T-helper 17 cell (primary cell): ENCODE measurements around the gene KAT6B. TPM values are rescaled to one million over a fixed set of nuclear protein-coding genes. Genes with fewer than 3 reads are reported as not detected.
"Not testable (repeated sequence)": the region's sequence is repeated elsewhere in the genome, so short reads cannot be mapped to it uniquely, and the experiment has no call there.

Source experiments
- ATAC-seq: fragments of 150-1000 bp; cut with Tn5 transposase; 2 replicates; pipeline ENCODE4 v1.10.0; 2021; ENCODE audit warnings: mild to moderate bottlenecking, moderate library complexity
- DNase-seq, 3 donors: peaks; one replicate each; pipeline versions ENCODE4 v3.0.0 to v3.0.0-alpha.2; 2020 to 2021
- H3K9me3 ChIP-seq: one replicate; pipeline ENCODE4 v1.7.0; 2013; ENCODE audit warnings: low read length, mild to moderate bottlenecking; ENCODE audit not compliant: control insufficient read depth, poor library complexity, severe bottlenecking
- H3K27ac Mint-ChIP-seq: one replicate; pipeline ENCODE4 v1.8.0; 2022; ENCODE audit warnings: mild to moderate bottlenecking, moderate library complexity, mixed read lengths
- H3K27me3 Mint-ChIP-seq: one replicate; pipeline ENCODE4 v1.8.0; 2022; ENCODE audit warnings: mixed read lengths
- H3K36me3 Mint-ChIP-seq: one replicate; pipeline ENCODE4 v1.8.0; 2022; ENCODE audit warnings: low read depth, mixed read lengths
- H3K4me1 Mint-ChIP-seq: one replicate; pipeline ENCODE4 v1.8.0; 2022; ENCODE audit warnings: mild to moderate bottlenecking, mixed read lengths
- H3K4me3 Mint-ChIP-seq: one replicate; pipeline ENCODE4 v1.8.0; 2022; ENCODE audit warnings: mild to moderate bottlenecking, moderate library complexity, mixed read lengths
- total RNA-seq, 4 donors: library from RNA in 2 of 4; stranded (reverse) in 2 of 4; gene quantifications; one replicate each; pipeline ENCODE4 v1.2.3 and lab custom pipeline; 2022 to 2026

The KAT6B gene
- total RNA-seq, 2 donors from 2014 or later, result 81.9 to 84.6 TPM

GRCh38 chr10:75055896-75056406, 229.6 kb downstream of the KAT6B start:
- H3K4me1 Mint-ChIP-seq, H3K36me3 Mint-ChIP-seq, DNase-seq, H3K9me3 ChIP-seq, ATAC-seq, H3K27ac Mint-ChIP-seq, H3K27me3 Mint-ChIP-seq, H3K4me3 Mint-ChIP-seq: not testable (repeated sequence)

- H3K4me3 Mint-ChIP-seq, result no peak overlapping the region
- ATAC-seq, result no peak
- H3K27ac Mint-ChIP-seq, result no peak overlapping the region
- peaks cover 2% of the 10 kb centered on the region for H3K4me1 Mint-ChIP-seq
- DNase-seq, result no peak
- no peaks in the 10 kb centered on the region for H3K36me3 Mint-ChIP-seq
- no peaks in the 10 kb centered on the region for H3K9me3 ChIP-seq
- H3K27me3 Mint-ChIP-seq, result no peaks in the 10 kb centered on the region
Measured at GRCh38 chr10:75057680-75058079, 231.3 kb downstream of the KAT6B start.

DNA sequence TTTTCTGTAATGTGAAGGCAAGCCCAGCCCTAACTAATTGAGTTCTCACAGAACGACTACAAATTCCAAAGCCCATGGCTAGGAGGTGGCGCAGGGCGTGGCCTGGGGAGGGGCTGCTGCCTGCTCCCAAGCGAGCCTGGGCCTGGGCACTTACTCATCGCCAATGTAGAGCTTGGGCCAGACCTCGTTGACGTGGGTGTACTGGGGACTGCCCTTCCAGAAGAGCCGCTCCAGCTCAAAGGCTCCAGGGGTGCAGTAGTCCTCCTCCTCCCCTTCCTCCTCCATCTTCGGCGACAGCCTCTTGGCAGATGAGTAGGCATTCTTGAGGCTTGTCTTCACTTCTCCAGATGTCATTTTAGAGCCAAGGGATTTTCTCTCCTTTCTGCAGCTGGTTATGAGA, 231.8 kb downstream of the KAT6B start:
- ATAC-seq, result no peak
- no peaks in the 10 kb centered on the region for H3K36me3 Mint-ChIP-seq
- H3K4me3 Mint-ChIP-seq, result no peak overlapping the region
- no peaks in the 10 kb centered on the region for H3K27me3 Mint-ChIP-seq
- H3K27ac Mint-ChIP-seq, result no peak overlapping the region
- H3K9me3 ChIP-seq, result no peaks in the 10 kb centered on the region
- peaks cover under 1% of the 10 kb centered on the region for H3K4me1 Mint-ChIP-seq
- no peak for DNase-seq

- Mint-ChIP-seq H3K4me1 (peaks cover 2% of the 10 kb centered on the region), H3K36me3 (no peaks in the 10 kb centered on the region), H3K27ac (no peak overlapping the region), H3K27me3 (no peaks in the 10 kb centered on the region), H3K4me3 (no peak overlapping the region)
- ATAC-seq, result no peak
- H3K9me3 ChIP-seq, result no peaks in the 10 kb centered on the region
- no peak for DNase-seq
Measured at GRCh38 chr10:75061709-75062505, 235.5 kb downstream of the KAT6B start.

DNA sequence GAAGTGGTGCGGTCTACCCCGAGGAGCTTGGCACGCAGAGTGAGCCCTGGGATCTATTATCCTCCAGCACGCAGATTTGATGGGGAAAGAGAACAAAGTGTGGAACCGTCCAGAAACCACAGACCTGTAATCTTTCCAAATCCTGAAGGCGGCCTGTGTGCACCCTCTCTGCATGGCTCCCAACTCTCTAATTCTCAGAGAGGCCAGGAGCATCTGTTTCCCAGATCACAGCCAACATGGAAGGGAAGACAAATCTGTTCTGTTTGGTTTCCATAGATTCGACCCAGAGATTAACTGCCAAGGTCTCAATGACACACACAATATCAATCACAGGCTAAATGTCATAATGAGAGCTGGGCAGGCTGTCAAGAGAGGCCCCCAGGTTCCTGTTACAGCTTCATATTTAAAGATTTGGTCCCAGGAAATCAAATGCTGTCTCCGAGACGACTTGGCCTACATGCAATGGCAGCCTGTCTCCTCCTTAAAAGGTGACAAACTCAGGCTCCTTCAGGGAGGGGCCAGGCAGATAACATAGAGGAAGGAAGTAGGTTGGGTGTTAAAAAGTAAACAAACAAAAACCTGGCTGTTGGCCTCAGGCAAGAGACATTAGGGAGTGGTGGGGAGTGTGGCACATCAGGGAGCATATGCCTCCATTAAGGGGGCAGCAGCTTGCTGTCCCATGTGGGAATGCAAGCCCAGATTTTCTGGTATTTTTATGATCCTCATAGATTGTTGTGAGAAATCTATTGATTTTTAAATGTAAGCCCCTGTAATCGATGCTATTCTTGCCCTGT, 236.3 kb downstream of the KAT6B start:
- Mint-ChIP-seq H3K27ac (no peak overlapping the region), H3K4me1 (peaks cover 2% of the 10 kb centered on the region), H3K36me3 (no peaks in the 10 kb centered on the region)

DNA sequence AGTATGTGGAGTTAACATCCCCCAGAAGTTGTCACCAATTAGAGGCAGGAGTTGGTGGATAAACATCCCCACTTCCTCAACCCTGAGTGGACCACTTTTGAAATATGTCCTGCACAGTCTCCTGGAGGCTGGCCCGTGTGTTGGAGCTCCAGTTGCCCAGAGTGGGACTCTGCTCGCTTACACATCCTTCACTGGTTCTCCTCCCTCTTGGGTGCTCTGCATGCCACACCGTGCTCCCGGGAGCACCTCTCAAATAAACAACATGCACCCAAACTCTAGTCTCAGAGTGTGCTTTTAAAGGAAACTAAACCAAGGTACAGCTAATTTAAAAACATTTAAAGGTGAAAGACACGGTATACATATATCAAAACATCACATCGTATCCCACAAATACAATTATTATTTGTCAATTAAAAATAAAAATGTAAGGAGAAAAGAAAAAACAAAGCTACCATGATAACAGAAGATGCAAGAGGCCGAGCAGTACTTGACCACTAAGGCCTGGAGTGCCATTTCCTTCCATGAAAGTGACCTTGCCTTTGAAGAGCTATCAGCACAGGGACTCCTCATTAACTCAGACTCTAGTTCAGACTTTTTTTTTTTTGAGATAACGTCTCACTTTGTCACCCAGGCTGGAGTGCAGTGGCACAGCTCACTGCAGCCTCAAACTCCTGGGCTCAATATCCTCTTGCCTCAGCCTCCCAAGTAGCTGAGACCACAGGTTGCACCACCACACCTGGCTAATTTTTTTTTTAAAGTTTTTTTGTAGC, 237.2 kb downstream of the KAT6B start:
- Mint-ChIP-seq H3K4me3 (no peak overlapping the region), H3K27ac (no peak overlapping the region), H3K4me1 (peaks cover 2% of the 10 kb centered on the region), H3K36me3 (no peaks in the 10 kb centered on the region), H3K27me3 (no peaks in the 10 kb centered on the region)
- no peaks in the 10 kb centered on the region for H3K9me3 ChIP-seq
- ATAC-seq, result no peak
- no peak for DNase-seq

More for the DNA sequence above, 236.3 kb downstream of the KAT6B start:
- Mint-ChIP-seq H3K27me3 (no peaks in the 10 kb centered on the region), H3K4me3 (no peak overlapping the region)
- no peaks in the 10 kb centered on the region for H3K9me3 ChIP-seq
- DNase-seq (no peak), ATAC-seq (no peak)

DNA sequence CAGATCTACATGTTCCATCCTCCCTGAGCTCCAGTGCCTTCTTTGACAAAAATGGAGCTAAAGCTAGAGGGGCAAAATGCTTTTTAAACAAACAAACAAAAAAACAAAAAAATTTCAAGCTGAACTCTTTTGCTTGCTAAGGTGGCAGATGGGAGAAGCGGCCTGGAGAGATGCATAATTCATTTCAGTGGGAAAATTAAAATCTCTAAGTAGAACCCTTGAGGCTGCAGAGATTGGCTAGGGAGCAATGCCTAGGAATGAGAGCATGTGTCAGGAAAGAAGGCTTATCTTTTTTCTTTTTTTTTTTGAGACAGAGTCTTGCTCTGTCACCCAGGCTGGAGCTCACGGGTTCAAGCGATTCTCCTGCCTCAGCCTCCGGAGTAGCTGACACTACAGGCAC, 238.7 kb downstream of the KAT6B start:
- DNase-seq (no peak), ATAC-seq (no peak)
- peaks cover 2% of the 10 kb centered on the region for H3K4me1 Mint-ChIP-seq
- H3K4me3 Mint-ChIP-seq, result no peak overlapping the region
- no peaks in the 10 kb centered on the region for H3K27me3 Mint-ChIP-seq
- no peak overlapping the region for H3K27ac Mint-ChIP-seq
- H3K9me3 ChIP-seq, result no peaks in the 10 kb centered on the region
- H3K36me3 Mint-ChIP-seq, result no peaks in the 10 kb centered on the region

DNA sequence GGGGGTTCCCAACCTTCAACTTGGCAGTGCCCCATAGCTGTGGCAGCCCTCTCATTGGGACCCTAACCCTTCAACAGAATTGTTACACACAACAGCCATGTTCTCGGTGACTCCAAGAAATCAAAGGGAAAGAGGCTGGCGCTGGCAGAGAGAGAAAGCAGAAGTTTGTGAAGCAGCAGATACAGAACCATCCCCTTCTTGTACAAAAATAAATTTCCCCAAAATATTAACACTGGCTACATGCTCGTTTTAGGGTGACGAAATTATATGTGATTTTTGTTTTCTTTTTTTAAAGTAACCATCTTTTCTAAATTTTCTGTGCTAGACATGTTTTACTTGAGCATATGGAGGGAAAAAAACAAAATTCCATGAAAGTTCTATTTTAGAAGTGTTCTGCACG, 239.9 kb downstream of the KAT6B start:
- no peak overlapping the region for H3K4me3 Mint-ChIP-seq

DNA sequence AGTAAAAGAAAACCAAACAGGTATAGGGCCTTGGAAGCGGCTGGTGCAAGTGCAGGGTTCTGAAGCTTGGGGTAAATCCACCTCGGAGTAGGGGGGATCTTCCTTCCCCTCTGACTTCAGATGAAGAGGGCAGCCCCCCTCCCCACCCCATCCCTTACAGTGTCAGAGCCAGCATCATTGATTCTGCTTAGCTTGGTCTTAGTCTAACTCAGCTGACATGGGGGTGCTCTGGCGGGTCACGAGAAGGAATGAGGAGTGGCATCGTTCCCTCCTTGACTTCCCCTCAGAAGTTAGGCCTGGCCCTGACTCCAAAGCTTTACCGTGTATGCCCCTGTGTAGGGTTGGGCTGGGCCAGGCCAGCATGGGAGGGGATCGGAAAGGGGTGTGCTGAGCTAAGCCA, 240.9 kb downstream of the KAT6B start:
- DNase-seq (no peak), ATAC-seq (no peak)
- H3K27me3 Mint-ChIP-seq, result no peaks in the 10 kb centered on the region
- no peaks in the 10 kb centered on the region for H3K9me3 ChIP-seq
- peaks cover 2% of the 10 kb centered on the region for H3K4me1 Mint-ChIP-seq
- no peaks in the 10 kb centered on the region for H3K36me3 Mint-ChIP-seq
- H3K27ac Mint-ChIP-seq, result no peak overlapping the region
- H3K4me3 Mint-ChIP-seq, result no peak overlapping the region

More for the DNA sequence above, 239.9 kb downstream of the KAT6B start:
- ATAC-seq (no peak), DNase-seq (no peak)
- Mint-ChIP-seq H3K27me3 (no peaks in the 10 kb centered on the region), H3K27ac (no peak overlapping the region), H3K36me3 (no peaks in the 10 kb centered on the region), H3K4me1 (peaks cover 2% of the 10 kb centered on the region)
- no peaks in the 10 kb centered on the region for H3K9me3 ChIP-seq

DNA sequence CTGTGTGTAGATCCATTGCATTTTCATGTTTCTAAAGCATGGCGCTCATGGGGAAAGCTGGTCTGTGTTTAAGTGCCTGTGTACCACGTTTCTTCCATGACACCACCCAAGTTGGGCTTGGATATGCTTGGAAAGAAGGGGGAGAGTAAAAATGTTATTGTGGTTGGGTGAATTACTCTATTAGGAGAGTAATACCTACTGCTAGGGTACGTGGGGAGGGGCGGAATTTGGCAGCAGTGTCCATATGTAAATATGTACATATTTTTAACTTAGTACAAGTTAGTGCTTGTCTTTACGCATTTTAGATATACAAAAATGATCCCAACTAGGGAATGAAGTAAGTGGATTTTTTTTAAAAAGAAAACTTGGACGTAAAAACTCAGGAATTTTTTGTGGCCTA, 242.1 kb downstream of the KAT6B start:
- Mint-ChIP-seq H3K4me1 (peaks cover 2% of the 10 kb centered on the region), H3K36me3 (no peaks in the 10 kb centered on the region), H3K4me3 (no peak overlapping the region), H3K27ac (peak overlapping the region; percentile 19), H3K27me3 (no peaks in the 10 kb centered on the region)
- no peak for DNase-seq
- no peak for ATAC-seq
- H3K9me3 ChIP-seq, result no peaks in the 10 kb centered on the region

GRCh38 chr10:75070476-75070875, 244.1 kb downstream of the KAT6B start:
- ATAC-seq (no peak), DNase-seq (no peak)
- Mint-ChIP-seq H3K27ac (no peak overlapping the region), H3K4me1 (peaks cover 4% of the 10 kb centered on the region), H3K36me3 (no peaks in the 10 kb centered on the region), H3K27me3 (no peaks in the 10 kb centered on the region), H3K4me3 (no peak overlapping the region)
- no peaks in the 10 kb centered on the region for H3K9me3 ChIP-seq

GRCh38 chr10:75070961-75071428, 244.6 kb downstream of the KAT6B start:
- Mint-ChIP-seq H3K4me3 (no peak overlapping the region), H3K36me3 (no peaks in the 10 kb centered on the region), H3K27ac (no peak overlapping the region), H3K27me3 (no peaks in the 10 kb centered on the region), H3K4me1 (peaks cover 3% of the 10 kb centered on the region)
- DNase-seq, result no peak
- no peaks in the 10 kb centered on the region for H3K9me3 ChIP-seq
- no peak for ATAC-seq

DNA sequence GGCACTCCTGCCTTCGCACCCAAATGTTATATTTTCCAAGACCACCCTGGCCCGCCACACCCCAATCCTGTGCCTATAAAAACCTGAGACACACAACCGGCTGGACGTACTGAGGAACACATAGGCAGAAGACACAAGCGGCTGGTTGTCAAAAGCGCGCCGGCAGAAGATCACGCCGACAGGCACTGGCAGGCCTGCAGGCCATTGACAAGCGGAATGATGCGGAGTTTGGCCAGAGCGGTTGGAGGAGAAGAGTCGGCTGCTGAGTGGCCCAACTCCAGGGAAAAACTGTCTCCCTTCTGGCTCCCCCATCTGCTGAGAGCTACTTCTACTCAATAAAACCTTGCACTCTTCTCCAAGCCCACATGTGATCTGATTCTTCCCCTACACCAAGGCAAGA, 245.4 kb downstream of the KAT6B start:
- Mint-ChIP-seq H3K36me3 (no peaks in the 10 kb centered on the region), H3K27ac (no peak overlapping the region), H3K4me1 (peaks cover 3% of the 10 kb centered on the region), H3K4me3 (no peak overlapping the region), H3K27me3 (no peaks in the 10 kb centered on the region)
- H3K9me3 ChIP-seq, result no peaks in the 10 kb centered on the region
- DNase-seq (no peak), ATAC-seq (no peak)
